HG02588 (cell line): ENCODE measurements around the gene TBX1.

Source experiments
- ATAC-seq: cut with Tn5 transposase; IDR thresholded peaks from one replicate; pipeline ENCODE4 v1.9.1; 2021; ENCODE audit warnings: mild to moderate bottlenecking, moderate library complexity; ENCODE audit not compliant: unreplicated experiment

Gene TBX1

GRCh38 chr22:19737846-19738663 lies 22.5 kb upstream of the TBX1 start:
- no peak for ATAC-seq

- no peak for ATAC-seq
Observed at GRCh38 chr22:19738664-19739447, 21.7 kb upstream of the TBX1 start.

DNA sequence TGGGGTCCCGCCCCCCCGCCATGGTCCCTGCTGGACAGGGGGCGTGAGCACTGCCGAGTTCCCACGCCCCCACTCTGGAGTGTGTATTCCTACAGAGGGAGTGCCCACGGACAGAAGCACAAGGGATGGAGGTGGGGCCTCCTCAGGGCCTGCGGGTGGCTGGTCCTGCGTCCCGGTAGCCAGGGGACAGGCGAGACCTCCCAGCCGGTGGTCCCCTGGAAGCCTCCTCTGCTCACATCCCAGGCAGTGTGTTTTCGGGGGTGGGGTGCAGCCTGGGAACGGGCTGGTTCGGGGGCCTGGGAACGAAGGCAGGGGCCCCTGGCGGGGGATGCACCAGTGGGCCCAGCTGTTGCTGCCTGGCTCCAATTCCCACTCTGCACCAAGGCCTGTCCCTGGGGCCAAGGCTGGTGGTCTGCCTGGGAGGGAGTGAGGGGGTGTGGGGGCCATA lies 21.1 kb upstream of the TBX1 start:
- no peak for ATAC-seq

DNA sequence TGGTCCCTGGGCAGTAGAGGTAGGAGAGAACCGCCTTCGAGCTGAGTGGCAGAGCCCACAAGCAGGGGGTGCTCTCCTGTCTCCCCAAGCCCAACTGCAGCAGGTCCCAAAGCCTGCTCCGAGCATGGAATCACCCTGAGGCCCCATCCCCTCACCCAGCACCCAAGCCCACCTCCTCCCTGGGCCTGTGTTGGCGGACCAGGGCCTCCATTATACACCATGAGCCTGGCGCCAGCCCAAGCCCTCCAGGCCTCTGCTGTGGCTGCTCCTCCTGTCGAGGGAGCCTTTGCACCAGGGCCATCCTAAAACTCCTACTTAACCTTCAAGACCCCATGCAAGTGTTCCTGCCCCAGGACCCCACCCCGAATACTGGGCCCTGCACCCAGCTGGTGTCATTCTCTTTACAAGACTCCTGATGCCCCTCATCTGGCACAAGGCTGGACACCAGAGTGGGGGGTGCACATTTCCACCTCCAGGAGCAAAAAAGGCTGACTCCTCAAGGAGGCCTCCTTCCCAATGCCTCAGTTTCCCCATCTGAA lies 20.6 kb upstream of the TBX1 start:
- no peak for ATAC-seq

DNA sequence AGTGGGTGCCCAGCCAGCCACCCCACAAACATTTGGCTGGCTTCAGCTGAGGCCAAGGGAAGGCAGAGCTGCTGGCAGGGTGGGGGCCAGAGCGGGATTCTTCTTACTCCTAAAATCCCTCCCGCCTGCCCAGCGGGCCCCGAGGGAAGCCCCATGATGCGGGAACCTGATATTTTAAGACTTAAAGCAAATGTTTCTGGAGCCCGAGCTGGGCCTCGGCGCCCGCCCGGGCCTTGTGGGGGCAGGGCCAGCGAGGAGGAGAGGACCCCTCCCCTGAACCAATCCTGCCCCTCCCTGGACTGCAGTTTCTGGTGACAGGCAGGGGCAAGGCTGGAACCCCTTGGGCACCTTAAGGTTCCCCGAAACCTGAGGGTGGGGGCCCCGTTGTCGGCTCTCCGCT lies 20.0 kb upstream of the TBX1 start:
- ATAC-seq = no peak

DNA sequence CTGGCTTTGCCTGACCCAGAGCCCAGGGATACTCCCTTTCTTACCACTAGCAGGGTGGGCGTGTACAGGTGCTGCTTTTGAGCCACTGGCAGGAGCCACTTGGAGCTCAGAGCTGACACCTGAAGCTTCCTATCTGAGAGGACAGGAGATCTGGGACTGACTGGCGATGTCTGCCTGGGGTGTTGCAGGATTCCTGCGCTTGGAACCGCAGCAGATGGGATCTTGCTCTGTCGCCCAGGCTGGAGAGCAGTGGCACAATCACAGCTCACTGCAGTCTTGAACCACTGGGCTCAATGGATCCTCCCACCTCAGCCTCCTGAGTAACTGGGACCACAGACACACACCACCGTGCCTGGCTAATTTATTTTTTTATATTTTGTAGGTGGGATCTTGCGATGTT lies 19.5 kb upstream of the TBX1 start:
- ATAC-seq = no peak

DNA sequence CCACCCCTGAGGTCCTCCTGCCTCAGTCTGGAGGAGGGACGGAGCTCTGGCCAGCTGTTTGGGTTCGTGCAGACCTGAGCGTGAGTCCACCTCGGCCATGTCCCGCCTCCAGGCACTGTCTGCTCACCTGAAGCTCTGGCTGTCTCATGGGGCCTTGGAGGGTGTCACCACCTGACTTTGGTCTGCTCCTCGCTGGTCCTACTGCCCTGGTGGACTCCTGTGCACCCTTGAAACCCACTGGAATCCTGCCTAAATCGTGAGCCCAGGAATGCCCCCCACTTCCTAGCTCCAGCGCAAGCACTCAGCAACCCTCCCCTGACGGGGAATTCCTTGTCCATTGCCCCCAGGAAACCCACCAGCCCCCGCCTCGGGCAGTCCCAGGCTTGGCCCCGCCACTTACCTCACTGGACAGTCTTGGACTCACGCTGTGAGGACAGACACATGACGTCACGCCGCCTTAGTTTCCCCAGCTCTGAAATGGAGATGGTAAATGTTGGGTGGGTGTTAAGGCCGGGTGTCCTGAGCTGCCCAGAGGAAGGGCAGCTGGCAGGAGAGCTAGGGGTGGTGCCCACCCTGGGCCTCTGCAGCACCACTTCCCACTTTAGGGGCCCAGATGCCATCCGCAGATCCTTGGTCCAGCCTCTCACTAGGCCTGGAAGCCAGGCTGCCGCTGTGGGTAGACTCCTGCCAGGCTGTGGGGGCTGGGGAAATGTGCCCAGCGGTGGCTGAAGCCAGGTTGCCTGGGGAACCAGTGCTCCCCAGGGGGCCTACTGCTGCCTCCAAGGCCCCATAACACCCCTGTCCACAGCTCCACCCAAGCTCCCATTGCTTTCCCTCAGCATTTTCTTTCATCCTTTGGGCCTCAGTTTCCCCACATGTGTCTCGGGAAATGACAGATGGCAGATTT lies 18.2 kb upstream of the TBX1 start:
- no peak for ATAC-seq

DNA sequence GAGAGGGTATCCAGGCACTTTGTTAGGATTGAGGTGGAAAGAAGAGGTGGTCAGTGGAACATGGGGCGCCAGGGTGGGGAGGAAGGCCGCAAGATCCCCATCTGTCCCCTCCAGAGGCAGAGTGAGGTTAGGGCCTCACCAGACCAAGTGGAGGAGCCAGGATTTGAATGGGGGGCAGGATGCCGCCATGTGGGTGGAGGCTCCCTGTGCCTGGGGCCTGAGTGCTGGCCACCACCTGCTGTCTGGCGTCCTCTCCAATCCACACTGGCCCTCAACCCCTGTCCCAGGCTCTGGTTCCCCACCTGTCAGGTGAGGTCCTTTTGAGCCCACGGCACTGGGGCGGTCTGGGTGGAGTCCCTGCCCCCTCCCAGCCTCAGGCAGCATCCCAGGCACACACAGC lies 17.5 kb upstream of the TBX1 start:
- no peak for ATAC-seq

GRCh38 chr22:19743651-19744050 lies 16.9 kb upstream of the TBX1 start:
- no peak for ATAC-seq

DNA sequence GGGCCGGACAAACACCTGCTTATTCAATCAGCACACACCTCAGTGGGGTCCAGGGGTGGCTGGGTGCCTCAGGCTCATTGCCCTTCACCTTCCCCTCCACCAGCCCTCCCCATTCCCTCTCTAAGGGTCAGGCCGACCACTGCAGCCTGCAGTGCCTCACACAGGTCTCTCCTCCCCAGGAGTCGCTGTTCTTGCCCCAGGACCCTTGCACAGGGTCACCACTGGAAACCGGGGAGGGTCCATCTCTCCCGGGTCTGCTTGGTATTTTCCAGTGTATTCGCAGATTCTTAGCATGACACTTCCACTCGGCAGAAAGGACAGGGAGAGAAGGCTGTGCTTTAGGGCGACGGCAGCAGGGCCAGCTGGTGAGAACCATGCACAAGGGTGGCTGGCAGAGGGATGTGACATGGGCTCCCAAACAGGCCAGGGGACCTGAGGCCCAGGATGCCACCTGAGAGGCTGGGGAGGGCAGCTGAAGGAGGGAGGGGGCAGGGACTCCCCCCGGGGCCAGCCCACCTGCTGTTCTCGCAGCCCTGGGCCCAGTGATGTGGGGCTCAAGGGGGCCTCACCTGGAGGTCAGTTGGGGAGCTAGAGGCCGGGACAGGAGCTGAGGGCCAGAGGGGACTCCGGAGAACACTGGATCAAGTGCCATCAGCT lies 16.1 kb upstream of the TBX1 start:
- ATAC-seq = no peak

DNA sequence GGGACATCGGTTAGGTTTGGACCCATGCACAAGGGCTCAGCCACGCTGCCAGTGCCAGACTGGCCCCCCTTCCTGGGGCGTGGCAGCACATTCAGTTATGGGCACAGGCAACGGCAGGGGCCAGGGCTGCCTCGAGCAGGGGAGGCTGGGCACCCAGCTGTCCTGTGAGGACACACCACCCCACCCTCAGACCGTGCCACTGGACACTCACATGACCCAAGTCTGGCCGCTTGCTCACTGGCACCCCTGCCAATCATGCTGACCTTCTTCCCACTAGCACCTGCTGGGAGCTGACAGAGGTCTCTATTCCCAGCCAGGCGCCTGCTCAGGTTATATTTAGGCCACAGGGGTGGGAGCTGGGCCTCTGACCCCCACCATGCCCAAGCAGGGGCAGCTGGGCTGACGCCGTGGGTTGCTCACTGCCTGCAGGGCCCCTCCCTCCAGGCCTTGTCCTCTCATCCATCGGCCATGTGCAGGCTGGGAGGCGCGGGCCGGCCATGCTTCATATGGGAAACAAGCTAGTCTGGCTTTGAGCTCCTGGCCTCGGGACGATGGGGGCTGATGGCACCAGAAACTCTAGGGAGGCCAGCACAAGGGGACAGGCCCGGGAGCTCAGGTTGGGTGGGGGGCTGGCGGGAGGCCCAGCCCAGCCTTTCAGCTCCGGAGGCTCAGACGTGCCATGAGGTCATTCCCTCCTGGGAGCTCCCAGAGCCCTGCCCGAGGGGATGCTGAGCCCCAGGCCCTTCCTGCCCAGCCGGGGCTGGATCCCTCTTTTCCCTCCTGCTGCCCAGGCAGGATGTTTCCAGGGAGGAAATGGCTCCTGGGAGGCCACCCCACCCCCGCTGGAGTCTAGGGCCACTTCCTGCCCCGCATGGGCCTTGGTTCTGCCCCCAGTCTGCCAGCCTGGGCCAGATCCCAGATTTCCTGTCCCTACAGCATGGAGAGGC lies 15.2 kb upstream of the TBX1 start:
- ATAC-seq = no peak

GRCh38 chr22:19746726-19747125 lies 13.9 kb upstream of the TBX1 start:
- ATAC-seq = no peak

DNA sequence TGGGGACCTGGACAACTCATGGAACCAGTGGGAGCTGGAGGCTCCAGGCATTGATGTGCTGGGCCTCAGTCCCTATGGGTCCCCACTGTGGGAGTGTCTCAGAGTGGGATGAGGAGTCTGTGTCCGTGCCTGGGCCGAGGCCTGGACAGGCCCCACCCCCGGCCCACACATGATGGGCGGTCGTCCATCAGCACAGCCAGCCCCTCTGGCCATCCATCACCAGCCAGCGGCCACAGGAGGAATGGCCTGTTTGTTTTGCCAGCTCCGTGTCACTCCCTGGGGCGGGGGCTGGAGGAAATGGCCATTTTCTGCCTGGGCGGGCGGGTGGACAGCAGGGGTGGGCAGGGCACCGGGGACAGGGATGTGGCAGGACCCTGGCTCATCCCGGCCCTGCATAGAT lies 13.0 kb upstream of the TBX1 start:
- ATAC-seq = no peak

GRCh38 chr22:19748139-19748538 lies 12.4 kb upstream of the TBX1 start:
- ATAC-seq = no peak

- no peak for ATAC-seq
Observed at GRCh38 chr22:19748991-19749664, 11.4 kb upstream of the TBX1 start.

GRCh38 chr22:19749876-19750275 lies 10.7 kb upstream of the TBX1 start:
- no peak for ATAC-seq

- ATAC-seq = no peak
Observed at GRCh38 chr22:19750507-19751490, 9.8 kb upstream of the TBX1 start.
